ENCODE data around the gene ACBD4.

ACBD4 gene

GRCh38 chr17:45114117-45114932, 21.2 kb upstream of the ACBD4 start:
- H3F3A ChIP-seq (ENCODE audit: insufficient read depth, low read length): no peaks in the 10 kb centered on the region

DNA sequence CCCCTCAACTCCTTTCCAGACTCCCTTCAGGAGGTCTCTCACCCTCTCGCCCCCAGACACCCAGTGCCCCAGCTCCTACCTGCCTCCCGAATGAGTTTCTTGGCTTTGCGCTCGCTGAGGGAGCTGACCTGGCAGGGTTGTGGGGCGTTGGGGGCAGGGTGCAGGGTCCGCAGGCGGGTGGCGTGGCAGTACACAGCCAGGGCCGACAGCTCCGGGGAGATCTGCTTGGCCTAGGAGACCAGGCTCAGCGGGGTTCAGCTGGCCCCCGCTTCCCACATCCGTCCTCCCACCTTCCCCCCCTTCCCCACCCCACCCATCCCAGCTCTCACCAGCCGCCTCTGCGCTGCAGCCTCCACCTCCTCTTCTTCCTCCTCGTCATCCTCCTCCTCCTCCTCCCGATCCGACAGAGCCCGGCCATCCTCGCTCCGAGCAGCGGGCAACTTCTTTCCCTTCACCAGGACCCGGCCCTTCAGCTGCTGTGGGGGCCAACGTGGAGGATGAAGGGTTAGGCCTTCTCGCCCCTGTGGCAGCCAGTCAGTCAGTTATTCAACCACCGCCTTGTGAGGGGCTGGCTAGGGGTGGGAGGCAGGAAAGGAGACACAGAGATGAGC, 20.4 kb upstream of the ACBD4 start:
- H2AFZ ChIP-seq (ENCODE audit: low read length): no peak overlapping the region
- H3K9me3 ChIP-seq (ENCODE audit: low read length): no peaks in the 10 kb centered on the region
- no peaks in the 10 kb centered on the region for H3K9me2 ChIP-seq (ENCODE audit: low read depth, low read length)
- no peaks in the 10 kb centered on the region for H3K36me3 ChIP-seq (ENCODE audit: insufficient read depth, low read length)
- no peak overlapping the region for H3K4me3 ChIP-seq (ENCODE audit: low read depth, low read length, poor library complexity, severe bottlenecking)
- no peaks in the 10 kb centered on the region for H3K79me2 ChIP-seq (ENCODE audit: insufficient read depth, low read length)
- H3K4me1 ChIP-seq (ENCODE audit: insufficient read depth, low read length, severe bottlenecking): no peaks in the 10 kb centered on the region
- H3F3A ChIP-seq (ENCODE audit: insufficient read depth, low read length): no peaks in the 10 kb centered on the region
- H3K27ac ChIP-seq (ENCODE audit: low read depth, low read length, poor library complexity, severe bottlenecking): no peak overlapping the region
- H4K20me1 ChIP-seq (ENCODE audit: insufficient read depth, low read length): no peaks in the 10 kb centered on the region
- H3K27me3 ChIP-seq (ENCODE audit: insufficient read depth, low read length): peaks cover 12% of the 10 kb centered on the region; the same call in 1 of the 2 replicates
- no peak overlapping the region for H3K4me2 ChIP-seq (ENCODE audit: low read length)
- TF ChIP-seq EZH2 (IDR thresholded peaks at IDR 0.05; ENCODE audit: borderline replicate concordance, low read length): no peak
- TF ChIP-seq, protein P1, sequence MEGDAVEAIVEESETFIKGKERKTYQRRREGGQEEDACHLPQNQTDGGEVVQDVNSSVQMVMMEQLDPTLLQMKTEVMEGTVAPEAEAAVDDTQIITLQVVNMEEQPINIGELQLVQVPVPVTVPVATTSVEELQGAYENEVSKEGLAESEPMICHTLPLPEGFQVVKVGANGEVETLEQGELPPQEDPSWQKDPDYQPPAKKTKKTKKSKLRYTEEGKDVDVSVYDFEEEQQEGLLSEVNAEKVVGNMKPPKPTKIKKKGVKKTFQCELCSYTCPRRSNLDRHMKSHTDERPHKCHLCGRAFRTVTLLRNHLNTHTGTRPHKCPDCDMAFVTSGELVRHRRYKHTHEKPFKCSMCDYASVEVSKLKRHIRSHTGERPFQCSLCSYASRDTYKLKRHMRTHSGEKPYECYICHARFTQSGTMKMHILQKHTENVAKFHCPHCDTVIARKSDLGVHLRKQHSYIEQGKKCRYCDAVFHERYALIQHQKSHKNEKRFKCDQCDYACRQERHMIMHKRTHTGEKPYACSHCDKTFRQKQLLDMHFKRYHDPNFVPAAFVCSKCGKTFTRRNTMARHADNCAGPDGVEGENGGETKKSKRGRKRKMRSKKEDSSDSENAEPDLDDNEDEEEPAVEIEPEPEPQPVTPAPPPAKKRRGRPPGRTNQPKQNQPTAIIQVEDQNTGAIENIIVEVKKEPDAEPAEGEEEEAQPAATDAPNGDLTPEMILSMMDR (IDR thresholded peaks at IDR 0.05; ENCODE audit: low read length): no peak
- H3K9ac ChIP-seq (ENCODE audit: low read length): no peak overlapping the region

More at GRCh38 chr17:45114117-45114932, 21.2 kb upstream of the ACBD4 start:
- TF ChIP-seq EZH2 (IDR thresholded peaks at IDR 0.05; ENCODE audit: borderline replicate concordance, low read length): no peak
- TF ChIP-seq, protein P1 (IDR thresholded peaks at IDR 0.05; ENCODE audit: low read length): no peak
- no peaks in the 10 kb centered on the region for H3K9me2 ChIP-seq (ENCODE audit: low read depth, low read length)
- no peak overlapping the region for H3K27ac ChIP-seq (ENCODE audit: low read depth, low read length, poor library complexity, severe bottlenecking)
- no peak overlapping the region for H2AFZ ChIP-seq (ENCODE audit: low read length)
- H3K9me3 ChIP-seq (ENCODE audit: low read length): no peaks in the 10 kb centered on the region
- H3K4me2 ChIP-seq (ENCODE audit: low read length): no peak overlapping the region
- H3K4me3 ChIP-seq (ENCODE audit: low read depth, low read length, poor library complexity, severe bottlenecking): no peak overlapping the region
- H3K9ac ChIP-seq (ENCODE audit: low read length): no peak overlapping the region
- no peaks in the 10 kb centered on the region for H3K79me2 ChIP-seq (ENCODE audit: insufficient read depth, low read length)
- H4K20me1 ChIP-seq (ENCODE audit: insufficient read depth, low read length): no peaks in the 10 kb centered on the region
- peaks cover 12% of the 10 kb centered on the region; the same call in 1 of the 2 replicates for H3K27me3 ChIP-seq (ENCODE audit: insufficient read depth, low read length)
- H3K4me1 ChIP-seq (ENCODE audit: insufficient read depth, low read length, severe bottlenecking): no peaks in the 10 kb centered on the region
- no peaks in the 10 kb centered on the region for H3K36me3 ChIP-seq (ENCODE audit: insufficient read depth, low read length)

- no peak overlapping the region for H3K4me2 ChIP-seq (ENCODE audit: low read length)
- H3K79me2 ChIP-seq (ENCODE audit: insufficient read depth, low read length): no peaks in the 10 kb centered on the region
- H3K9me2 ChIP-seq (ENCODE audit: low read depth, low read length): no peaks in the 10 kb centered on the region
- no peaks in the 10 kb centered on the region for H3K4me1 ChIP-seq (ENCODE audit: insufficient read depth, low read length, severe bottlenecking)
- H3F3A ChIP-seq (ENCODE audit: insufficient read depth, low read length): no peaks in the 10 kb centered on the region
- H3K9ac ChIP-seq (ENCODE audit: low read length): no peak overlapping the region
- H3K4me3 ChIP-seq (ENCODE audit: low read depth, low read length, poor library complexity, severe bottlenecking): no peak overlapping the region
- no peaks in the 10 kb centered on the region for H3K9me3 ChIP-seq (ENCODE audit: low read length)
- peaks cover 12% of the 10 kb centered on the region; the same call in 1 of the 2 replicates for H3K27me3 ChIP-seq (ENCODE audit: insufficient read depth, low read length)
- H3K27ac ChIP-seq (ENCODE audit: low read depth, low read length, poor library complexity, severe bottlenecking): no peak overlapping the region
- no peaks in the 10 kb centered on the region for H4K20me1 ChIP-seq (ENCODE audit: insufficient read depth, low read length)
- TF ChIP-seq, protein P1 (IDR thresholded peaks at IDR 0.05; ENCODE audit: low read length): no peak
- TF ChIP-seq EZH2 (IDR thresholded peaks at IDR 0.05; ENCODE audit: borderline replicate concordance, low read length): no peak
- no peak overlapping the region for H2AFZ ChIP-seq (ENCODE audit: low read length)
- H3K36me3 ChIP-seq (ENCODE audit: insufficient read depth, low read length): no peaks in the 10 kb centered on the region
Measured at GRCh38 chr17:45115871-45116270, 19.6 kb upstream of the ACBD4 start.
